Mononuclear cell (primary cell): ENCODE data around the gene TOR2A. TPM values are rescaled to one million over a fixed set of nuclear protein-coding genes. Genes with fewer than 3 reads are reported as not detected.
"Not testable (repeated sequence)": the region's sequence is repeated elsewhere in the genome, so short reads cannot be mapped to it uniquely, and the experiment has no call there.

Source experiments
- H3K27me3 ChIP-seq: 2 replicates; pipeline ENCODE4 v1.6.0; 2011; ENCODE audit warnings: low read length, control low read depth; ENCODE audit not compliant: insufficient read depth
- H3K4me1 ChIP-seq: 2 replicates; pipeline ENCODE4 v1.5.1; 2011; ENCODE audit warnings: mild to moderate bottlenecking, low read length, control low read depth; ENCODE audit not compliant: insufficient read depth
- H3K4me3 ChIP-seq: 2 replicates; pipeline ENCODE4 v1.5.1; 2011; ENCODE audit warnings: mild to moderate bottlenecking, low read length, moderate library complexity
- H3K9me3 ChIP-seq: 2 replicates; pipeline ENCODE4 v1.5.1; 2011; ENCODE audit warnings: low read depth, mild to moderate bottlenecking, control low read depth, low read length
- total RNA-seq: library from RNA; depleted of rRNA; stranded (reverse); fragments of >200 nt; gene quantifications from one replicate; pipeline ENCODE4 v1.2.3, GENCODE V29; 2012

TOR2A gene
- total RNA-seq, 1 donor = 13.4 TPM

- not testable (repeated sequence) for H3K4me3 ChIP-seq, H3K9me3 ChIP-seq, H3K4me1 ChIP-seq, H3K27me3 ChIP-seq
Observed at GRCh38 chr9:127756776-127757175, 21.7 kb upstream of the TOR2A start.

GRCh38 chr9:127756233-127756632 lies 21.1 kb upstream of the TOR2A start:
- H3K4me3 ChIP-seq = no peak overlapping the region
- no peaks in the 10 kb centered on the region for H3K27me3 ChIP-seq
- no peaks in the 10 kb centered on the region for H3K9me3 ChIP-seq
- H3K4me1 ChIP-seq = no peaks in the 10 kb centered on the region

- H3K9me3 ChIP-seq = no peaks in the 10 kb centered on the region
- H3K27me3 ChIP-seq = no peaks in the 10 kb centered on the region
- no peaks in the 10 kb centered on the region for H3K4me1 ChIP-seq
- H3K4me3 ChIP-seq = no peak overlapping the region
Observed at GRCh38 chr9:127755061-127756060, 20.3 kb upstream of the TOR2A start.

DNA sequence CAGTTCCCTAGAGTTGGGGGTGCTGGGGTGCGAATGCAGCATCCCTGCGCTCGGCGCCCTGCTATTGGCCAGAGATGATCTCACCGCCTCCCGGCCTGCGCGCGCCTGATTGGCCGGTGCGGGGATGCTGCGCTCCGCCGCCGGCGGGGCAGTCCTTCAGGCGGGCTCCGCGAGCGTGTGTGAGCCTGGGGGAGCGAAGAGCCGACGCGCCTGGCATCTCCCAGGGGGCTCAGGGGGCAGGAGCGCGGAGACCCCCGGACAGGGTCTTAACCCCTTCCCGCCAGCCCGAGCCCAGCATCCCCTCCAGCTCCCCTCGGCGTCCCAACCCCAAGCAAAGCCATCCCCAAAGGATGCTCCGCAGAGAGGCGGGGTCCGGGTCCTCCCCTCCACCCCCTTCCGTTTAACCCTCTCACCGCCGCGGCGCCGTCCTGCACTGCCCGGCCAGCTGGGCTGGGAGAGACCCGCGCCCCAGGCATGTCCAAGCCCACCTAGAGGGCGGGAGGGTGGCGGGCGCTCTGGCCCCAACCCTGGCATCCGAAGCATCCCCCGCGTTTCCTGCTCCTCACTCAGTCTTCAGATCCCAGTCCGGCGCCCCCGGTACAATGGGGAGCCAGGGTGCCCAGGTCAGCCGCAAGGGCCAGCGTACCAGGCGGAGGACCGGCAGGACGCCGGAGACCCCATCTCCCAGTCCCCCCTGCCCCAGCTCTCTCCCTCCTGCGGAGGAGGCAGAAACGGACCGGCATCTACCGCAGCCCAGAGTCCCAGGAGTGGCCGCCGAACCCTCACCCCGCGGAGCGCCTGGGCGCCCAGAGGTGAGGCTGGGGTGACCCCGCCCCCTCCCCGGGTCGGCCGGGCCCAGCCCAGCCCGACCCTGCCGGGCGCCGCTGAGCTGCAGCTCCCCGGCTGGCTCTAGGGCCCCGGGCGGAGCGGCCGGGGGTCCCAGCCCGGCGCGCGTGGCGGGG lies 19.3 kb upstream of the TOR2A start:
- H3K4me1 ChIP-seq = no peaks in the 10 kb centered on the region
- no peak overlapping the region for H3K4me3 ChIP-seq
- H3K27me3 ChIP-seq = no peaks in the 10 kb centered on the region
- H3K9me3 ChIP-seq = no peaks in the 10 kb centered on the region

GRCh38 chr9:127753622-127754021 lies 18.5 kb upstream of the TOR2A start:
- H3K27me3 ChIP-seq = no peaks in the 10 kb centered on the region
- H3K4me3 ChIP-seq = no peak overlapping the region
- no peaks in the 10 kb centered on the region for H3K9me3 ChIP-seq
- H3K4me1 ChIP-seq = no peaks in the 10 kb centered on the region

- Histone ChIP-seq H3K4me1 (no peaks in the 10 kb centered on the region), H3K4me3 (no peak overlapping the region), H3K9me3 (no peaks in the 10 kb centered on the region), H3K27me3 (no peaks in the 10 kb centered on the region)
Observed at GRCh38 chr9:127753148-127753547, 18.1 kb upstream of the TOR2A start.

- no peaks in the 10 kb centered on the region for H3K27me3 ChIP-seq
- no peak overlapping the region for H3K4me3 ChIP-seq
- no peaks in the 10 kb centered on the region for H3K9me3 ChIP-seq
- no peaks in the 10 kb centered on the region for H3K4me1 ChIP-seq
Observed at GRCh38 chr9:127751269-127752054, 16.4 kb upstream of the TOR2A start.

DNA sequence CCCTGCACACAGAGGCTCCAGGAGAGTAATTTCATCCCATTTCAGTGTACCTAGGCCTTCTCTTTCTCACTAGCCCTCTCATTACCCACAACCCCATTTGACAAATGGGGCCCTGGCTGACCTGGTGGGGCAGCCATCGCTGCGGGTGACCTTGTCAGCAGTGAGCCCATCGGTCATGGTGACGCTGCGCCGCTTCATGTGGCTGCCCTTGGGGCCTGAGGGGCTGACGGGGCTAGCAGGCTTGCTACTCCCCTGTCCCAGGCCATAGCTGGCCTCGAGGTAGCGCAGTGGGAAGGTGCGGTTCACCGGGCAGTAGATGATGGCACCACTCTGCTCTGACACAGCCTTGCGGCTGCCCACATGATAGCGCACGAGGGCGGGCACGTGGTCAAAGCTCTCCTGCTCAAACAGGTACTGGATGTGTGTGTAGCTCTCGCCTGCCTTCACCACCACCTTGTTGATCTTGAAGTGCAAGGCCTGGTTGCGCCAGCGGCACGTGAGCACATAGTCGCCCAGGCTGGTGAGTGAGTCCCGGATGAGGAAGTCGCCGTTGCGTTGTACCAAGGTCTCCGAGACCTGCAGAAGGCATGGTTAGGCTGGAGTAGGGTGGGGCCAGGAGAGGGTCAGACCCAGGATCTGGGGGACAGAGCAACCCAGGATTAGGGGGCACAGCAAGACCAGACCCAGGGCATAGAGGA lies 14.1 kb upstream of the TOR2A start:
- Histone ChIP-seq H3K4me1 (no peaks in the 10 kb centered on the region), H3K4me3 (no peak overlapping the region), H3K27me3 (no peaks in the 10 kb centered on the region), H3K9me3 (no peaks in the 10 kb centered on the region)

- H3K9me3 ChIP-seq = no peaks in the 10 kb centered on the region
- no peak overlapping the region for H3K4me3 ChIP-seq
- no peaks in the 10 kb centered on the region for H3K27me3 ChIP-seq
- no peaks in the 10 kb centered on the region for H3K4me1 ChIP-seq
Observed at GRCh38 chr9:127746959-127747569, 12.0 kb upstream of the TOR2A start.

DNA sequence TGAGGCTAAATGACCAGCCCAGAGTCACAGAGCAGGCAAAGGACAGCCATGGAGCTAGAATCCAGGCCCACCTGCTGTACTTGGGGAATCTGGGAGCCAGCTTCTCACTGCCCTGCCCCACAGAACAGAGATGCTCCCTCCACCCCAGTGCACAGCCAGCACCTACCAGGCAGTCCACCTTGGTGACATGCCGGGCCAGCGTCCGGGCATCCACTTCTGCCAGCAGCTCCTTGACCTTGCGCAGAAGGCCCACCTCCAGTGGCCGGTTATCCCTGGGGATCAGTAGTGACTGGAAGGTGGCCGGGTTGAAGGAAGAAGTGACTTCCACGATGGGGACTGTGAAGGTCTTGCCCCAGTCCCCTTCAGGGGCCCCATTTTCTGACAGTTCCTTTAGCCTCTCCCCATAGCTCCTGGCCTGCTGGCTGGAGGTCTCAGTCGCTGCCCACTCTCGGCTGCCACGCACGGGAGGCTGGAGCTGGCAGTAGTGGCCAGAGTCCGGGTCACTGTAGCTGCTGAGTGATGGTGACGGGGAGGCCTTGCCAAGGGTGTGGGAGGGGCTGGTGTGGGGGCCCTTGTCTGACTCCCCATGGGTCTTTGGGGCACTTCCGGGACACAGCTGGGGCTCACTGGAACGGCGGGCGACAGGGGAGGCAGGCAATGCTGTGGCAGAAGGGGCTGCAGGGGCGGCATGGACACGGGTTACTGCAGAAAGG lies 9.5 kb upstream of the TOR2A start:
- Histone ChIP-seq H3K27me3 (no peaks in the 10 kb centered on the region), H3K9me3 (no peaks in the 10 kb centered on the region), H3K4me1 (no peaks in the 10 kb centered on the region), H3K4me3 (no peak overlapping the region)

DNA sequence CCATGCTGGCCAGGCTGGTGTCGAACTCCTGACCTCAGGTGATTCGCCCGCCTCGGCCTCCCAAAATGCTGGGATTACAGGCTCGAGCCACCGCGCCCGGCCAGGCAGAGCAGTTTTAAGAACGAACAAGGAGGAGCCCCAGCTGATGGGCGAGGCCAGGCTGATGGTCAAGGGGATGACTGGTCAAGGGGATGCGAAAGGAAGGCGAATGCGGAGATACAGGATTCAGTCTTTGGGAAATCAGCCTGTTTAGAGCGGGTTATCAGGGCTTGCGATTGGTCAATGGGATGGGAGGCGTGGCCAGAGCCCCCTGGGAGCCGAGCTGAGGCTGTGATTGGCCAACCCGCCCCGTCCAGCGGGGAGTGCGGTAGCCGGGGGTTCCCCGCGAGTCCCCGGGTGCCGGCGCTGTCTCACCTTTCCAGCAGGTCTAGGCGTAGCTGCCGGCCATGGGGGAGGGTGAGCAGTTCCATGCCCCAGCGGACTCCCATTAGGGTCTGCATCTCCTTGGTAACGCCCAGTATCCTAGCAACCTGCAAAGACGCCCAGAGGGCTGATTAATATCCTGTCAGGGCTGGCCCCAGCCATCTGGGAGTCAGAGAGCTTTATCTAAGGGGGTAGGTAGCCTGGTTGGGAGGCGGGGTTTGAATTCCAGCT lies 7.5 kb upstream of the TOR2A start:
- no peaks in the 10 kb centered on the region for H3K9me3 ChIP-seq
- no peak overlapping the region for H3K4me3 ChIP-seq
- no peaks in the 10 kb centered on the region for H3K4me1 ChIP-seq
- no peaks in the 10 kb centered on the region for H3K27me3 ChIP-seq

DNA sequence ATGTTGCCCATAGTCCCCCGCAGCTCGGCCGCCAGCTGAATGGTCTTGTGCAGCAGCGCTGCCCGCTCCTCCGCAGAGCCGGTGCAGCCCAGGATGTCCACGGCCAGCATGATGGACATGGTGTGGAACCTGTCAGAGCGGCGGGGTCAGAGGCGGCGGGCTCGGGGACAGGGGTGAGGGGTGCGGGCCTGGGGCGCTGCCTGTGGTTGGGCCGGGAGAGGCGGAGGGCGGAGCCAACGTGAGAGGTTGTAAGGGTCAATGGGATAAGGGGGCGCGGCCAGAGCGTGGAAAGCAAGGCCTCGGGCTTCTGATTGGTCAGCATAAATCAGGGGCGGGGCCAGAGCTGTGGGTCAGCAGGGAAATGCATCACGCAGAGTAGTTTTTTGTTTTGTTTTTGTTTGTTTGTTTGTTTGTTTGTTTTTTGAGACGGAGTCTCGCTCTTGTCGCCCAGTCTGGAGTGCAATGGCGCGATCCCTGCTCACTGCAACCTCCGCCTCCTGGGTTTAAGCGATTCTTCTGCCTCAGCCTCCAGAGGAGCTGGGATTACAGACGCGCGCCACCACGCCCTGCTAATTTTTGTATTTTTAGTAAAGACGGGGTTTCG lies 6.8 kb upstream of the TOR2A start:
- no peaks in the 10 kb centered on the region for H3K27me3 ChIP-seq
- H3K4me1 ChIP-seq = no peaks in the 10 kb centered on the region
- no peaks in the 10 kb centered on the region for H3K9me3 ChIP-seq
- no peak overlapping the region for H3K4me3 ChIP-seq
